GM23248 (cell line): ENCODE data around the gene SACS.

ENCODE experiments used
- EZH2 ChIP-seq: fragments of 200-600 bp; sonication (generic); IDR thresholded peaks from 2 replicates; pipeline ENCODE4 v1.6.1; 2018; ENCODE audit warnings: antibody characterized with exemption, mild to moderate bottlenecking; ENCODE audit not compliant: insufficient read depth, poor library complexity, severe bottlenecking
- EZH2phosphoT487 ChIP-seq: fragments of 200-600 bp; sonication (generic); IDR thresholded peaks from 2 replicates; pipeline ENCODE4 v1.6.1; 2018; ENCODE audit warnings: antibody characterized with exemption, moderate library complexity, mild to moderate bottlenecking, low read depth; ENCODE audit not compliant: insufficient read depth

GRCh38 chr13:23433171-23434153 is at the start of gene SACS:
- TF ChIP-seq EZH2 (no peak), EZH2phosphoT487 (no peak)
